WERI-Rb-1 (cell line): ENCODE results near the gene TALDO1.
"Not testable (repeated sequence)": the region's sequence is repeated elsewhere in the genome, so short reads cannot be mapped to it uniquely, and the experiment has no call there.

Experiments
- DNase-seq: peaks from one replicate; pipeline ENCODE4 v3.0.0-alpha.2; 2020
- H3K27ac ChIP-seq: fragments of 250-450 bp; sonication (Bioruptor Pico); 2 replicates; pipeline ENCODE4 v1.5.1; 2020; ENCODE audit warnings: mild to moderate bottlenecking, moderate library complexity
- H3K27me3 ChIP-seq: fragments of 250-450 bp; sonication (Bioruptor Pico); 2 replicates; pipeline ENCODE4 v1.5.1; 2021; ENCODE audit warnings: mild to moderate bottlenecking, low read depth, moderate library complexity; ENCODE audit not compliant: insufficient read depth, severe bottlenecking
- H3K36me3 ChIP-seq: fragments of 250-450 bp; sonication (Bioruptor Pico); 2 replicates; pipeline ENCODE4 v1.5.1; 2020; ENCODE audit warnings: mild to moderate bottlenecking, moderate library complexity
- H3K4me3 ChIP-seq: 2 replicates; pipeline ENCODE4 v1.5.1; 2011; ENCODE audit warnings: low read depth, mild to moderate bottlenecking, control low read depth, low read length
- H3K9me3 ChIP-seq: fragments of 250-450 bp; sonication (Bioruptor Pico); 2 replicates; pipeline ENCODE4 v1.5.1; 2021; ENCODE audit warnings: mild to moderate bottlenecking, moderate library complexity; ENCODE audit not compliant: severe bottlenecking
- CTCF ChIP-seq: IDR thresholded peaks from 2 replicates; pipeline ENCODE4 v1.5.1; 2011; ENCODE audit warnings: low read depth, mild to moderate bottlenecking, control low read depth, inconsistent platforms, low read length

TALDO1 gene

GRCh38 chr11:728901-729491 lies 18.3 kb upstream of the TALDO1 start:
- no peak overlapping the region for H3K27ac ChIP-seq
- H3K36me3 ChIP-seq = no peaks in the 10 kb centered on the region
- H3K9me3 ChIP-seq = no peaks in the 10 kb centered on the region
- no peak for TF ChIP-seq CTCF
- no peak for DNase-seq
- H3K4me3 ChIP-seq = no peak overlapping the region
- H3K27me3 ChIP-seq = no peaks in the 10 kb centered on the region

GRCh38 chr11:729492-730074 lies 17.7 kb upstream of the TALDO1 start:
- Histone ChIP-seq H3K27ac (no peak overlapping the region), H3K27me3 (no peaks in the 10 kb centered on the region), H3K36me3 (no peaks in the 10 kb centered on the region), H3K4me3 (no peak overlapping the region), H3K9me3 (no peaks in the 10 kb centered on the region)
- DNase-seq = no peak
- no peak for TF ChIP-seq CTCF

GRCh38 chr11:733072-733471 lies 14.2 kb upstream of the TALDO1 start:
- no peak for DNase-seq

GRCh38 chr11:734541-734940 lies 12.7 kb upstream of the TALDO1 start:
- H3K27me3 ChIP-seq, H3K4me3 ChIP-seq, H3K9me3 ChIP-seq, H3K36me3 ChIP-seq, DNase-seq, H3K27ac ChIP-seq: not testable (repeated sequence)

More at GRCh38 chr11:733072-733471, 14.2 kb upstream of the TALDO1 start:
- H3K9me3 ChIP-seq = no peaks in the 10 kb centered on the region
- no peaks in the 10 kb centered on the region for H3K36me3 ChIP-seq
- no peak overlapping the region for H3K27ac ChIP-seq
- no peak for TF ChIP-seq CTCF
- H3K27me3 ChIP-seq = no peaks in the 10 kb centered on the region
- H3K4me3 ChIP-seq = no peak overlapping the region

GRCh38 chr11:737366-737765 lies 9.9 kb upstream of the TALDO1 start:
- H3K9me3 ChIP-seq = no peaks in the 10 kb centered on the region
- no peak for TF ChIP-seq CTCF
- no peak overlapping the region for H3K27ac ChIP-seq
- DNase-seq = no peak
- H3K4me3 ChIP-seq = no peak overlapping the region
- no peaks in the 10 kb centered on the region for H3K36me3 ChIP-seq
- no peaks in the 10 kb centered on the region for H3K27me3 ChIP-seq

- not testable (repeated sequence) for H3K27me3 ChIP-seq, H3K36me3 ChIP-seq, H3K4me3 ChIP-seq, DNase-seq, H3K27ac ChIP-seq, H3K9me3 ChIP-seq
Measured at GRCh38 chr11:737899-738298, 9.4 kb upstream of the TALDO1 start.

GRCh38 chr11:742156-742546 lies 5.1 kb upstream of the TALDO1 start:
- DNase-seq = no peak
- H3K9me3 ChIP-seq = no peaks in the 10 kb centered on the region
- no peak overlapping the region for H3K4me3 ChIP-seq
- H3K36me3 ChIP-seq = no peaks in the 10 kb centered on the region
- no peak for TF ChIP-seq CTCF
- H3K27me3 ChIP-seq = no peaks in the 10 kb centered on the region
- H3K27ac ChIP-seq = no peak overlapping the region
